ENCODE results near the gene ATP2B2.

Gene ATP2B2

GRCh38 chr3:10338591-10339353 lies 166.6 kb downstream of the ATP2B2 start:
- no peak for DNase-seq

GRCh38 chr3:10338164-10338470 lies 167.3 kb downstream of the ATP2B2 start:
- no peak for DNase-seq

- DNase-seq: no peak
Observed at GRCh38 chr3:10337323-10338163, 167.8 kb downstream of the ATP2B2 start.

GRCh38 chr3:10336761-10337160 lies 168.6 kb downstream of the ATP2B2 start:
- no peak for DNase-seq

GRCh38 chr3:10335871-10336622 lies 169.3 kb downstream of the ATP2B2 start:
- no peak for DNase-seq

GRCh38 chr3:10335190-10335738 lies 170.1 kb downstream of the ATP2B2 start:
- DNase-seq: no peak

- DNase-seq: peak in 1 of 2 donors; percentile 57
Observed at GRCh38 chr3:10334459-10334858, 170.9 kb downstream of the ATP2B2 start.

GRCh38 chr3:10334042-10334441 lies 171.3 kb downstream of the ATP2B2 start:
- no peak for DNase-seq

GRCh38 chr3:10333349-10333650 lies 172.1 kb downstream of the ATP2B2 start:
- no peak for DNase-seq

- no peak for DNase-seq
Observed at GRCh38 chr3:10332481-10333348, 172.7 kb downstream of the ATP2B2 start.

- DNase-seq: no peak
Observed at GRCh38 chr3:10331320-10331719, 174.1 kb downstream of the ATP2B2 start.

GRCh38 chr3:10330319-10330718 lies 175.1 kb downstream of the ATP2B2 start:
- DNase-seq: no peak

GRCh38 chr3:10329495-10330015 lies 175.8 kb downstream of the ATP2B2 start:
- no peak for DNase-seq

- no peak for DNase-seq
Observed at GRCh38 chr3:10328460-10329071, 176.8 kb downstream of the ATP2B2 start.

- no peak for DNase-seq
Observed at GRCh38 chr3:10327592-10327991, 177.8 kb downstream of the ATP2B2 start.

- no peak for DNase-seq
Observed at GRCh38 chr3:10322352-10322710, 183.1 kb downstream of the ATP2B2 start.

- no peak for DNase-seq
Observed at GRCh38 chr3:10321630-10322351, 183.6 kb downstream of the ATP2B2 start.

- no peak for DNase-seq
Observed at GRCh38 chr3:10320320-10320677, 185.1 kb downstream of the ATP2B2 start.

GRCh38 chr3:10319804-10320203 lies 185.6 kb downstream of the ATP2B2 start:
- DNase-seq: no peak

GRCh38 chr3:10319251-10319650 lies 186.1 kb downstream of the ATP2B2 start:
- DNase-seq: no peak

- no peak for DNase-seq
Observed at GRCh38 chr3:10317961-10318350, 187.4 kb downstream of the ATP2B2 start.

Data from hippocampal formation (tissue), 2 donors.